OCI-LY1 (cell line): ENCODE data around the gene DMRTC1.
"Not testable (repeated sequence)": the region's sequence is repeated elsewhere in the genome, so short reads cannot be mapped to it uniquely, and the experiment has no call there.

Experiments used
- CTCF ChIP-seq: fragments of 200-600 bp; sonication (generic), shearing (Covaris generic); IDR thresholded peaks from 2 replicates; pipeline ENCODE4 v1.5.1; 2017; ENCODE audit warnings: mild to moderate bottlenecking, antibody characterized with exemption, low read length, moderate library complexity, mixed read lengths
- EZH2 ChIP-seq: fragments of 200-600 bp; sonication (generic), shearing (Covaris generic); IDR thresholded peaks from 2 replicates; pipeline ENCODE4 v1.8.0; 2017; ENCODE audit warnings: borderline replicate concordance, mixed run types, mild to moderate bottlenecking, antibody characterized with exemption, low read length, moderate library complexity, mixed read lengths

- TF ChIP-seq CTCF, EZH2: not testable (repeated sequence)
Observed at GRCh38 chrX:72837532-72837931, 106.1 kb downstream of the DMRTC1 start.
